Activated gamma-delta T cell treated with anti-CD3 and anti-CD28 coated beads, Interleukin-2, amount 50 U/mL, for 16 hours (primary cell): ENCODE measurements around the gene RNF222.

Experiments used
- DNase-seq: peaks from one replicate; pipeline ENCODE4 v3.0.0-alpha.2; 2020; ENCODE audit warnings: low read depth

The RNF222 gene, protein sequence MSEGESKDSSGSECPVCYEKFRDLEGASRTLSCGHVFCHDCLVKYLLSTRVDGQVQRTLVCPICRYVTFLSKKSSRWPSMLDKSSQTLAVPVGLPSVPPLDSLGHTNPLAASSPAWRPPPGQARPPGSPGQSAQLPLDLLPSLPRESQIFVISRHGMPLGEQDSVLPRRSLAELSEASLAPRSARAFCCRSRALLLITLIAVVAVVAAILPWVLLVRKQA

GRCh38 chr17:8397636-8398035, at the start of gene RNF222:
Gene RNF222, minus strand, starts transcription at chr17:8397827. Its CDS starts 4,366 bp downstream, at chr17:8393461.
- no peak for DNase-seq

DNA sequence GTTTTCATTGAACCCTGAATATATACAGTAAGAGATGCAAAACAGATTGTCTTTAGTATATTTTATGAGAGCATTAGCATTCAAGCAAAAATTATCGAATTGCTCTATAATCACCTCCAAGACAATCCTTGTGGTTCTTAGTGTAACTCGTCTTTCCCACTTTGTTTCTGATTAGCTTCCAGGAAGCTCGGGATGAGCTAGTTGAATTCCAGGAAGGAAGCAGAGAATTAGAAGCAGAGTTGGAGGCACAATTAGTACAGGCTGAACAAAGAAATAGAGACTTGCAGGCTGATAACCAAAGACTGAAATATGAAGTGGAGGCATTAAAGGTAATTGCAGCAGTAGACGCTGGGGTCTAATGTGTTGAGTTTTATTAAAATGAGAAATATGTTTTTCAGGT, 47.9 kb upstream of the RNF222 start:
- no peak for DNase-seq

GRCh38 chr17:8444494-8444893, 46.9 kb upstream of the RNF222 start:
- no peak for DNase-seq

DNA sequence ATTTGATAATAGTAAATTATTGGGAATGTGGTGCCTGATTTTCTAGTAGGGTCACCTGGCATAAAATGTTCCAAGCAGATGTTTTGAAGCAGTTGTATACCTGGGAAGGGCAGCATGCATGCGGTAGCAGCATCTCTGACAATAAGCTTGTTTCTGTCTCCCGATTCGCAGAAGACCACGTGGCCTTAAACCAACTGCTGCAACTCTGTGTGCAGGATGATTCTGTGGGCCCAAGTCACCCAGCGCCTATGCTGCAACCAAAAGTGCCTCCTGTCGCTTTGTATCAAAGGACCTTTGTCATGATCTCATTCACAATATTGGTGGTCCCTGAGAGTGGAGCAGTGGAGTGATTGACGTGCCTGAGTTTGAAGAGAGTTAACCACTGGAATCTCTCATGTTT, 46.1 kb upstream of the RNF222 start:
- DNase-seq: no peak

- no peak for DNase-seq
These were observed 44.7 kb upstream of the RNF222 start for GRCh38 chr17:8442310-8442709.

- DNase-seq: no peak
These were observed 44.1 kb upstream of the RNF222 start for GRCh38 chr17:8441690-8442089.

DNA sequence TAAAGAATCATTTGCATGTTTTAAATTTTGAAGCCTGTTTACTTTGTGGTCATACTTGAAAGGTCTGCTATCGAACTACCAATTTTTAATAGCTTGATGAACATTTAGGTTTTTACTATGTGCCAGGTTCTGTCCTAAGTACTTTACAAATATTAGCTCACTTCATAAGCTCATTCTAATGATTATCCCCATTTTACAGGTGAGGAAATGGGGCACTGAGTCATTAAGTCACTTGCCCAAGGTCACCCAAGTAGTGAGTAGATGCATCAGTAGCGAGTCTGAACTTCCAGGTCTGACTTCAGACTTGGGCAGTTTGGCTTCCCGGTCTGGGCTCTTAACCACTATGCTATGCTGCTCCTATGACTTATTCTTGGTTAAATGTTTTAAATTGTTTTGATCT, 42.1 kb upstream of the RNF222 start:
- DNase-seq: no peak

DNA sequence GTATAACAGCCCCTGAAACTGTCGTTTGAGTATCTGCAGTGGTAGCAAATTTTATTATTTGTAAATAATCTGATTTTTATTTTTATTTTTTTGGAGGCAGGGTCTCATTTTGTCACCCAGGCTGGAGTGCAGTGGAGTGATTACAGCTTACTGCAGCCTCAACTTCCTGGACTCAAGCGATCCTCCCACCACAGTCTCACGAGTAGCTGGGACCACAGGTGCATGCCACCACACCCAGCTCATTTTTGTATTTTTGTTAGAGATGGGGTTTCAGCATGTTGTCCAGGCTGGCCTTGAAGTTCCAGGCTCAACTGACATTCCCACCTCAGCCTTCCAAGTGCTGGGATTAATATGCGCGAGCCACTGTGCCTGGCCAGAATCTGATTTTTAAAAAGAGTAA, 40.8 kb upstream of the RNF222 start:
- no peak for DNase-seq

- DNase-seq: no peak
These were observed 39.2 kb upstream of the RNF222 start for GRCh38 chr17:8436844-8437171.

DNA sequence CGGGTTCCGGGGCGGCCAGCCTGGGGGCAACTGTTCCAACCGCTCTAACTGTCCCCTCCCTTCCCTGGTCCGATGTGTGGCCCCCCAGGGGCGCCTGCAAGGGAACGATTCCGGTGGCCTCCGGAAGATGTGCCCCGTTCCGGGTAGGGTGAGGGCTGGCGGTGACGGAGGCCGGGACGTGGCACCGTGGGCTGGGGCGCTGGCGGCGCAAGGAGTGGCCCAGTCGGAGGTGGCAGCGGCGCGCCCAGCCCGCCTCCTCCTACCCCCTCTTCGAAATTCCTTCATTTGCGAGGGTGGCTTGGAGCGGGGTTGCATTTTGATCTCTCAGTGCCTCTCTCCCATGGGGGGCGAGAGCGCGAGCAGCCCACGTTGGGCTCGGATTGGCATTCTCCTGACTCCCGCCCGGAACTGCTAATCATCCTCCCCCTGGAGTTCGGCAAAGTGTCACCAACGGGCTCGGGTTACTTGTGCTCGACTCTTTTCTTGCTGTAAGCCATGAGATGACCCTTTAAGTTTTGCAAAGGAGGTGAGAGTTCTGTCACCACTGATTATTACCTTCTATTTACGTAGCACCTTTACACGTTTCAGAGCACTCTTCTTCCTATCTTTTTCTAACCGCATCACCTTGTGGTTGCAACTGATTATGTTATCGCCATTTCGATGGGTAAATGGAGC, 38.7 kb upstream of the RNF222 start:
- DNase-seq: peak; percentile 27

GRCh38 chr17:8435245-8436168, 37.9 kb upstream of the RNF222 start, which contains the start of gene NDEL1:
Gene NDEL1, plus strand, starts transcription at chr17:8435884. Its CDS starts 8,388 bp downstream, at chr17:8444272.
- DNase-seq: peak; percentile 99

- DNase-seq: no peak
These were observed 33.3 kb upstream of the RNF222 start for GRCh38 chr17:8430966-8431365.

DNA sequence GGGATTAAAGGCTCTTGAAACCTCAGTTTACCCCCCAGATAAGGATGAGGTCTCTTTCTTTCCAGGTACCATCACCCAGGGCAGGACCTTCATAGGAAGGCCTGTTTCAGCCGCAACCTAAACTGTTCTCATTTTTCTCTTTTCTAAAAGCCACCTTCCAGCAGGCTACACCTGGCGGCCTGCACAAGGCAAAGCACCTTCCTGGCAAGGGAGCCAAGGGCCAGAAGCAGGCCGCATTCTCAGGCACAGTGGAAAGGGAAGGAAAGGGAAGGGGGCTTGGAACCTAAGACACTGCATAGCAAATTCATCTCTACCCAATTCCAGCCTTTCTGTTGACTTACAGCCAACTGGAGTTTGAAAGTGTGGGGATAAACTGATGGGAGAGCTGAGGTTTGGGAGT, 29.2 kb upstream of the RNF222 start:
- DNase-seq: no peak

GRCh38 chr17:8426094-8426720, 28.6 kb upstream of the RNF222 start:
- DNase-seq: no peak

GRCh38 chr17:8421571-8421970, 23.9 kb upstream of the RNF222 start:
- DNase-seq: no peak

DNA sequence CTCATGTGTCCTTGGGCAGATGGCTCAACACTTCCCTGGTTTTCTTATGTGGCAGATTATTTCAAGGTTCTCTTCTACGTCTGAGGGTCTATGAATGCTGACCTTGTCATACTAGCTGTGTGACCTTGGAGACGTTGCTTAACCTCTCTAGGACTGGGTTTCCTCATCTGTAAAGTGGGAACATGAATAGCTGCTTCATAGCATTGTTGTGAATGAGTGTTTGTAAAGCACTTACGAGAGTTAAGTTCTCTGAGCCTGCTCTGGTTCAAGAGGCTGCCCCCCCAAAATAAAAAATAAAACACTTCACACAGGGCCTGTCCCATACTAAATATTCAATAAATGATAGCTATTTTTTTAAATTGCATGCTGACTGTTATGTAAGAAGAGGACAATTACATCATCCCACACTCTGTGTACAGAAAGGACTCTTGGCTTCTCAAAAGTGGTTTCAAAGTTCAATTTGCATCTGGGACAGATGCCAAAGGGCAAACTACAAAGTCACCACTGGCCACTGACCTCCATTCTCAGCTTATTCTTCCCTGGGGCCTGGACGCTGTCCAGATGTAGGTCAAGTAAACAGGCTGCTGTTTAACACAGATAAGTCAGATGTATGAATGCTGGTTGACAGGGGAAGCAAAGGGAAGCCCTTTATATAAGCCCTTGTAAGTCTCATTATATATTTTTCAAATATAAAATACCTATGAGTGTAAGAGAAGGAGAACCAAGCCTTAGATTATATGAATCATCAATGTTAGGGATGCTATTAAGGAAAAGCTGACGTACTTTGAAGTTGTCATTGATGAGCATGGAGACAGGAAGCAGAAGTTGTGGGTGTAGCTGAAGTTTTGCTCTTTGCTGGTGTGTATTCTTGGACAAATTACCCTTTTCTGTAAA, 22.7 kb upstream of the RNF222 start:
- no peak for DNase-seq

DNA sequence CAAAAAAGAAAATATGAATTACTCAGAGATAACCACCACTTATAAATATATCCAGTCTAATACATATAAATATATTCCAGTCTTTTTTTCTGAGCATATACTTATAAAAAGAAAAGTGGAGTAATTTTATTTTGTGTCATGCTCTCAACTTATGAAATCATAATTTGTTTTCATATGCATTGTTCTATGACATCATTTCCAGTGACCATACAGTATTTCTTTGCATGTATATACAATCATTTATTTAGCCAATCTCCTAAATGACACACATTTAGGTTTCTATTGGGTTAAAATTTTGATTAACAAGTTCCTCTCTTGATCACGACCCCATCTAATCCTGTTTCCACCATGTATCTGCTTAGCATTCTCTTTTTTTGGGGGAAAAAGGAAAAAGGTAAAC, 21.7 kb upstream of the RNF222 start:
- DNase-seq: no peak

DNA sequence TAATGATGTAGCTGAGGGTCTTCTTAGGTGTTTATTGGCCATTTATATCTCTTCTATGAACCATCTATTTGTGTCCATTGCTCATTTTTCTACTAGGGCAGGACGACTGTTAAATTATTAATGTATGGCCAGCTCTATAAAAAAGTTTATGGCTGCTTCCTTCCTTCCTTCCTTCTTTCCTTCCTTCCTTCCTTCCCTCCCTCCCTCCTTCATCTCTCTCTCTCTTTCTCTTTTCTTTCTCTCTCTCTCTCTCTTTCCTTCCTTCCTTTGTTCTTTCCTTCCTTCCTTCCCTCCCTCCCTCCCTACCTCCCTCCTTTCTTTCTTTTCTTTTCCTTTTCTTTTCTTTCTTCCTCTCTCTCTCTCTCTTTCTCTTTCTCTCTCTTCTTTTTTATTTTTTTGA, 20.8 kb upstream of the RNF222 start:
- DNase-seq: no peak

GRCh38 chr17:8417806-8418205, 20.2 kb upstream of the RNF222 start:
- DNase-seq: no peak

DNA sequence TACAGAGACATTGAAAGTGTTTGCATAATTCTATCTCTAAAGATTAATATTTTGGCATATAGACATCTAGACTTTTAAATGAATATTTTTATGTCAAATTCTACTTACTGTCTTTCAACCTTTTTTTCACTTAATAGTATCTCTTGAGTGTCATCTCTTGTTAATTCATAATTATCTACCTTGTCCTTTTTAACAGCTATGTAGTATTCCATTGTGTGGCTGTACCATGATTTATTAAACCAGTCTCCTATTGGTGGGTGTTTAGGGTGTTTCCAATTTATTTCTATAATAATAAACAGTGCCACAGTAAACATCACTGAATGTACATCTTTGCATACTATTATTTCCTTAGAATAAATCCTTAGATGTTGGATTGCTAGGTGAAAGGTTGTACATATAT, 16.3 kb upstream of the RNF222 start:
- DNase-seq: no peak

DNA sequence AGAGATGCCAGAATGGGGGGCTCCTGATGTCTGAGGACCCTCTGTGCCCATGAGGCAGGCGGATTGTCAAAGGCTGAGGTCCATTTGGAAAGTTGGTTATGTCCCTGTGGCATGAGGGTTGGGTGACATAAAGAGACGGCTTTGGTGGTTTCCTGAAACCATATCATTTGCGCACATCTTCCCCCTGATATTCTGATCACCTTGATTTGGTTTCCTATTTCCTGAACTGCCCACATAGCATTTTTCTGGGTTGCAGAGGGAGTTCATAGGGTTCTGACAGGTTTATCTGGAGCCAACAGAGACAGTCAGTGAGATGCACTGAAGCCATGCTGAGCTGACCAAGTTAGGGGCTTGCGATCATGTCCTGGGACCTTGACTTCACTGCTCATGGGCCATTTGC, 15.7 kb upstream of the RNF222 start:
- no peak for DNase-seq

- DNase-seq: no peak
These were observed 14.5 kb upstream of the RNF222 start for GRCh38 chr17:8412089-8412488.
